Measurements from ENCODE around the gene CPZ. TPM values are rescaled to one million over a fixed set of nuclear protein-coding genes. Genes with fewer than 3 reads are reported as not detected.

Gene CPZ
- total RNA-seq, 3 donors from 2014 or later, result 0.63 to 2.6 (median 0.81) TPM

DNA sequence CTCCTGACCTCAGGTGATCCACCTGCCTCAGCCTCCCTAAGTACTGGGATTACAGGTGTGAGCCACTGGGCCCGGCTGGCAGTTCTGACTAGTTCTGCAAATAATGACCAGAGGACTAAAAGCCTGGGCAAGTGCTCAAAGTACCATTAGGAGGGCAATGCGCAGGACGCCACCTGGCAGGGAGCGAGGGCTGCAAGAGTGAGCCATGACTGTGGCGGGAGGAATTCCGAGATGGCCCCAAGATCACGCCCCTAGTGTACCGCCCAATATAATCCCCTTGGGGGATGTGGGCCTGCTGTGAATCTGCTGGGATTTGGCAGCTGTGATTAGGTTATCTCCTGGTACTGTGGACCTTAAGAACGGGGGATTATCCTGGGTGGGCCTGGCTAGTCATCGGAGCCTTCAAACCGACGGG is 38.6 kb upstream of the CPZ start:
- no peaks in the 10 kb centered on the region for H3K36me3 ChIP-seq (ENCODE audit: low read depth)
- intact Hi-C loops (cut with DNase I, micrococcal nuclease), result no loop called here
- ATAC-seq (no peak), DNase-seq (no peak)
- no peak overlapping the region for H3K4me3 ChIP-seq
- H3K9me3 ChIP-seq, result no peaks in the 10 kb centered on the region
- H3K4me1 ChIP-seq (ENCODE audit: low read depth), result no peaks in the 10 kb centered on the region
- TF ChIP-seq CTCF (IDR thresholded peaks at IDR 0.05), result no peak

- no peak for DNase-seq
- ATAC-seq, result no peak
- Histone ChIP-seq H3K36me3 (ENCODE audit: low read depth) (no peaks in the 10 kb centered on the region), H3K4me3 (no peak overlapping the region), H3K4me1 (ENCODE audit: low read depth) (no peaks in the 10 kb centered on the region), H3K9me3 (no peaks in the 10 kb centered on the region)
- no peak for TF ChIP-seq CTCF (IDR thresholded peaks at IDR 0.05)
- intact Hi-C loops (cut with DNase I, micrococcal nuclease), result no loop called here
Observed at GRCh38 chr4:8554555-8555100, 37.9 kb upstream of the CPZ start.

DNA sequence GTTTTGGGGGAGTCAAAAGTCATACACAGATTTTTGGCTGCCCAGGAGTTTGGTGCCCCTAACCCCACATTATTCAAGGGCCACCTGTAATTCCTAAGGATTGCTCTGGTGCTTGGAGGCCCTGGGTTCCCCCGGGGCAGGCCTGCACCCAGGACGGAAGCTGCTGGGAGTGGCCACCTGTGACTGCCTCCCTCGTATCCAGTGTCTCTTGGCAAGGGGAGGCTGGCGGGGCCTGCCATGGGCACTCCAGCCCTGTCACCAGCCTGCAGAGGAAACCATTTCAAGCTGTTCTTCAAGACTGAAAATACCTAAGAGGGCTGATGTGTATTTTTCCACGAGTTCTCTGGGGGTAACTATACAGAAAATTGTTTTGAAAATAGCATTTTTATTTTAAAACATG is 36.8 kb upstream of the CPZ start:
- no peaks in the 10 kb centered on the region for H3K36me3 ChIP-seq (ENCODE audit: low read depth)
- TF ChIP-seq CTCF (IDR thresholded peaks at IDR 0.05), result no peak
- no peaks in the 10 kb centered on the region for H3K9me3 ChIP-seq
- ATAC-seq (no peak), DNase-seq (no peak)
- H3K4me1 ChIP-seq (ENCODE audit: low read depth), result no peaks in the 10 kb centered on the region
- intact Hi-C loops (cut with DNase I, micrococcal nuclease), result no loop called here
- H3K4me3 ChIP-seq, result no peak overlapping the region

DNA sequence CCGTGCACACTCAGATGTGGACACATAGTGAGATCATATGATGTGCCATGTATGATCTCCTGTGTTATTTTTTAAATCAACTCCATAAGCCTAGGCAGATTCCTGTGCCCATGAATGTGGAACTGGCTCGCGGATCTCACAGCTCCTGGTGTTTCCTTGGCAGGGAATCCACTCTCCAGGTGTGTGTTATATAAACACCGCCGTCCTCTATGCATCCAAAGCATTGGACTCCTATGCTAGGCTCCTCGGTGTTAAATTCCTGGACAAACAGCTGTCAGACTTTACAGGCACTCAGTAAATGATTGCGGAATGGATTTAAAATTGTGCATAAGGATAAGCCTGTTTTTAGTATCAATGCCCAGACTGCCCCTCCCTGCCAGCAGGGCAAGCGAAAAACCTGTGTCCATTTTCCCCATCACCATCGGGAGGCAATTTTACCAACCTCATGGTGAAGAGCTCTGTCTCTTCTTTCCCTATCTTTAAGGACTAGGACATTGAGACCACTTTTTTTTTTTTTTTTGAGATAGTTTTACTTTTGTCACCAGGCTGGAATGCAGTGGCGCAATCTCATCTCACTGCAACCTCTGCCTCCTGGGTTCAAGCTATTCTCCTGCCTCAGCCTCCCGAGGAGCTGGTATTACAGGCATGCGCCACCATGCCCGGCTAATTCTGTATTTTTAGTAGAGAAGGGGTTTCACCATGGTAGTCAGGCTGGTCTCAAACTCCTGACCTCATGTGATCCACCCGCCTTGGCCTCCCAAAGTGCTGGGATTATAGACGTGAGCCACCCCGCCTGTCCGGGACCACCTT is 36.0 kb upstream of the CPZ start:
- ATAC-seq (no peak), DNase-seq (no peak)
- TF ChIP-seq CTCF (IDR thresholded peaks at IDR 0.05), result no peak
- intact Hi-C loops (cut with DNase I, micrococcal nuclease), result no loop called here
- Histone ChIP-seq H3K36me3 (ENCODE audit: low read depth) (no peaks in the 10 kb centered on the region), H3K4me1 (ENCODE audit: low read depth) (no peaks in the 10 kb centered on the region), H3K9me3 (no peaks in the 10 kb centered on the region), H3K4me3 (no peak overlapping the region)

GRCh38 chr4:8557151-8558076 is 35.2 kb upstream of the CPZ start:
- Histone ChIP-seq H3K36me3 (ENCODE audit: low read depth) (no peaks in the 10 kb centered on the region), H3K9me3 (no peaks in the 10 kb centered on the region), H3K4me3 (no peak overlapping the region), H3K4me1 (ENCODE audit: low read depth) (no peaks in the 10 kb centered on the region)
- no peak for TF ChIP-seq CTCF (IDR thresholded peaks at IDR 0.05)
- ATAC-seq (no peak), DNase-seq (no peak)
- intact Hi-C loops (cut with DNase I, micrococcal nuclease), result no loop called here
